Measurements from ENCODE around the gene MRPL32. TPM values are rescaled to one million over a fixed set of nuclear protein-coding genes. Genes with fewer than 3 reads are reported as not detected.

MRPL32 gene
- total and polyA plus RNA-seq, 2 of the 13 experiments (the other 11 are each of a cell fraction or from before 2014, with no cell fraction given), result 39.0 to 81.2 TPM

- intact Hi-C loops (cut with micrococcal nuclease; ENCODE audit: unreplicated experiment), result no loop called here
- DNase-seq (ENCODE audit: low spot score) (no peak), FAIRE-seq (no peak), ATAC-seq (peak; percentile 45)
- Histone ChIP-seq H3K27me3 (ENCODE audit: control insufficient read depth in 1 of 2, insufficient read depth in 2 of 2, low read length in 2 of 2) (no peaks in the 10 kb centered on the region), H3K9ac (ENCODE audit: insufficient read depth, low read depth, low read length) (0 out of 2 replicates have a peak overlapping the region, but pooled peaks have one; percentile 3), H3K4me3 (replicated peaks in 1 of 3; ENCODE audit: insufficient read depth in 1 of 3, low read depth in 2 of 3, low read length in 3 of 3) (no peak overlapping the region), H3K4me2 (ENCODE audit: low read depth, low read length) (peak overlapping the region; percentile 36; the same call in 1 of the 2 replicates), H3K79me2 (ENCODE audit: insufficient read depth, low read length) (no peaks in the 10 kb centered on the region), H2AFZ (ENCODE audit: low read length) (no peak overlapping the region), H3K9me3 (ENCODE audit: low read length) (no peaks in the 10 kb centered on the region), H3K4me1 (ENCODE audit: insufficient read depth, low read length) (no peaks in the 10 kb centered on the region), H3K36me3 (replicated peaks in 1 of 2; ENCODE audit: control insufficient read depth in 1 of 2, insufficient read depth in 2 of 2, low read length in 2 of 2) (no peaks in the 10 kb centered on the region), H3K27ac (ENCODE audit: extremely low read length, insufficient read depth, low read length) (no peak overlapping the region), H4K20me1 (ENCODE audit: insufficient read depth, low read length) (no peaks in the 10 kb centered on the region)
- TF ChIP-seq NFKB2 (CRISPR knock-in tag; IDR thresholded peaks at IDR 0.05; ENCODE audit: borderline replicate concordance) (no peak), SCMH1 (CRISPR knock-in tag; IDR thresholded peaks at IDR 0.05; ENCODE audit: borderline replicate concordance) (no peak)
- ChIA-PET CTCF (ENCODE audit: low intra/inter-chr PET ratio, low total read pairs) (no interaction called here), POLR2A (interaction anchor here (1.2 kb wide), 1 partner anchor 13 kb away, joined by 5 read pairs; the partner anchor contains the start of genes MRPL32 and PSMA2)
- no TSS peak for BruUV-seq (replicated peaks)
- in situ Hi-C loops (cut with HindIII; ENCODE audit: extremely low pct_ligation_motif_present, low pct_unique_long_range_greater_than_20kb), result loop anchor here (10.0 kb wide), 3 partner anchors 159 to 489 kb away; no protein-coding TSS in a partner anchor
- 3% methylated on average over 4 of the region's 4 CpGs for WGBS (ENCODE audit: low lambda C conversion rate)
These were observed 13.8 kb downstream of the MRPL32 start for GRCh38 chr7:42945821-42946626.

- ATAC-seq (no peak), DNase-seq (ENCODE audit: low spot score) (no peak), FAIRE-seq (no peak)
- Histone ChIP-seq H3K27me3 (ENCODE audit: control insufficient read depth in 1 of 2, insufficient read depth in 2 of 2, low read length in 2 of 2) (no peaks in the 10 kb centered on the region), H3K4me2 (ENCODE audit: low read depth, low read length) (no peak overlapping the region), H3K27ac (ENCODE audit: extremely low read length, insufficient read depth, low read length) (no peak overlapping the region), H3K36me3 (replicated peaks in 1 of 2; ENCODE audit: control insufficient read depth in 1 of 2, insufficient read depth in 2 of 2, low read length in 2 of 2) (no peaks in the 10 kb centered on the region), H3K4me1 (ENCODE audit: insufficient read depth, low read length) (no peaks in the 10 kb centered on the region), H3K4me3 (replicated peaks in 1 of 3; ENCODE audit: insufficient read depth in 1 of 3, low read depth in 2 of 3, low read length in 3 of 3) (no peak overlapping the region), H3K9me3 (ENCODE audit: low read length) (no peaks in the 10 kb centered on the region), H3K79me2 (ENCODE audit: insufficient read depth, low read length) (no peaks in the 10 kb centered on the region), H2AFZ (ENCODE audit: low read length) (no peak overlapping the region), H3K9ac (ENCODE audit: insufficient read depth, low read depth, low read length) (no peak overlapping the region), H4K20me1 (ENCODE audit: insufficient read depth, low read length) (no peaks in the 10 kb centered on the region)
- ChIA-PET POLR2A (no interaction called here), CTCF (ENCODE audit: low intra/inter-chr PET ratio, low total read pairs) (no interaction called here)
- in situ Hi-C loops (cut with HindIII; ENCODE audit: extremely low pct_ligation_motif_present, low pct_unique_long_range_greater_than_20kb) (loop anchor here (10.0 kb wide), 3 partner anchors 158 to 488 kb away; no protein-coding TSS in a partner anchor), intact Hi-C loops (cut with micrococcal nuclease; ENCODE audit: unreplicated experiment) (no loop called here)
- 38% methylated on average over 2 of the region's 2 CpGs for WGBS (ENCODE audit: low lambda C conversion rate)
- BruUV-seq (replicated peaks), result no TSS peak
- TF ChIP-seq AGO1 (IDR thresholded peaks at IDR 0.05; ENCODE audit: low read depth, low read length, poor library complexity, severe bottlenecking) (no peak), RARG (CRISPR knock-in tag; IDR thresholded peaks at IDR 0.05; ENCODE audit: low read depth) (no peak), FOXA3 (CRISPR knock-in tag; IDR thresholded peaks at IDR 0.05) (no peak), SUZ12 (IDR thresholded peaks at IDR 0.05; ENCODE audit: low read depth, low read length) (no peak), YEATS4 (CRISPR knock-in tag; IDR thresholded peaks at IDR 0.05; ENCODE audit: borderline replicate concordance) (no peak), ZNF724P (CRISPR knock-in tag; IDR thresholded peaks at IDR 0.05; ENCODE audit: borderline replicate concordance) (no peak), ZFP90 (CRISPR knock-in tag; IDR thresholded peaks at IDR 0.05; ENCODE audit: borderline replicate concordance) (no peak), ZNF329 (CRISPR knock-in tag; IDR thresholded peaks at IDR 0.05; ENCODE audit: low read depth) (no peak), ZNF124 (CRISPR knock-in tag; IDR thresholded peaks at IDR 0.05) (no peak), FOXK1 (CRISPR knock-in tag; IDR thresholded peaks at IDR 0.05; ENCODE audit: borderline replicate concordance, low read depth) (no peak)
These were observed 14.4 kb downstream of the MRPL32 start for GRCh38 chr7:42946627-42946950.
